Cardiac muscle cell (in vitro differentiated cells and primary cell): ENCODE measurements around the gene RASA1. TPM values are rescaled to one million over a fixed set of nuclear protein-coding genes. Genes with fewer than 3 reads are reported as not detected.

Experiments
- DNase-seq, 2 donors: peaks; one replicate each; pipeline versions ENCODE4 v3.0.0 to v3.0.0-alpha.2; 2010 to 2017; ENCODE audit warnings: low read depth in 1 of 2, low spot score in 1 of 2
- H3K27ac ChIP-seq: fragments of 200-600 bp; sonication (generic); 2 replicates; pipeline ENCODE4 v1.5.1; 2016
- H3K27me3 ChIP-seq: fragments of 200-600 bp; sonication (generic); 2 replicates; pipeline ENCODE4 v1.6.0; 2016; ENCODE audit warnings: control low read depth
- H3K36me3 ChIP-seq: fragments of 200-600 bp; sonication (generic); 2 replicates; pipeline ENCODE4 v1.5.1; 2016; ENCODE audit warnings: control low read depth
- H3K4me1 ChIP-seq: fragments of 200-600 bp; sonication (generic); 2 replicates; pipeline ENCODE4 v1.8.1; 2017; ENCODE audit warnings: low read depth, mild to moderate bottlenecking, mixed run types
- H3K4me3 ChIP-seq: fragments of 200-600 bp; sonication (generic); 2 replicates; pipeline ENCODE4 v1.5.1; 2016; ENCODE audit warnings: mild to moderate bottlenecking
- H3K9me3 ChIP-seq: fragments of 200-600 bp; sonication (generic); 2 replicates; pipeline ENCODE4 v1.5.1; 2017; ENCODE audit warnings: low read depth, mild to moderate bottlenecking, control low read depth
- CTCF ChIP-seq: IDR thresholded peaks from 2 replicates; pipeline ENCODE4 v1.5.1; 2012; ENCODE audit warnings: low read depth, mild to moderate bottlenecking, low read length
- polyA plus RNA-seq: library from polyadenylated mRNA; unstranded; fragments of >200 nt; fragmentation: Nextera tagmentation; extraction: Ambion mirVana; gene quantifications from 2 replicates; pipeline ENCODE4 v1.2.1, GENCODE V29; 2016
- total RNA-seq: library from RNA; depleted of rRNA; stranded (reverse); fragments of >200 nt; gene quantifications from 2 replicates; pipeline ENCODE4 v1.2.3, GENCODE V29; 2016

The RASA1 gene
- total and polyA plus RNA-seq, 2 experiments from 2014 or later, result 16.1 to 27.0 TPM

- Histone ChIP-seq H3K27ac (no peak overlapping the region), H3K27me3 (no peaks in the 10 kb centered on the region), H3K36me3 (peaks cover 23% of the 10 kb centered on the region), H3K4me1 (no peaks in the 10 kb centered on the region), H3K9me3 (no peaks in the 10 kb centered on the region), H3K4me3 (no peak overlapping the region)
- no peak for TF ChIP-seq CTCF
- peak in 1 of 2 donors; percentile 48 for DNase-seq
Observed at GRCh38 chr5:87361536-87362213, 94.0 kb downstream of the RASA1 start.

GRCh38 chr5:87367243-87367642 lies 99.6 kb downstream of the RASA1 start:
- H3K27me3 ChIP-seq, result no peaks in the 10 kb centered on the region
- H3K4me3 ChIP-seq, result no peak overlapping the region
- no peak for DNase-seq
- peaks cover 25% of the 10 kb centered on the region for H3K36me3 ChIP-seq
- H3K27ac ChIP-seq, result no peak overlapping the region
- no peaks in the 10 kb centered on the region for H3K9me3 ChIP-seq
- TF ChIP-seq CTCF, result no peak
- H3K4me1 ChIP-seq, result peaks cover 10% of the 10 kb centered on the region

GRCh38 chr5:87368601-87369000 lies 100.9 kb downstream of the RASA1 start:
- H3K27ac ChIP-seq, result peak overlapping the region; percentile 61
- no peaks in the 10 kb centered on the region for H3K9me3 ChIP-seq
- peaks cover 29% of the 10 kb centered on the region for H3K36me3 ChIP-seq
- no peak for TF ChIP-seq CTCF
- DNase-seq, result peak in 1 of 2 donors; percentile 0
- H3K27me3 ChIP-seq, result no peaks in the 10 kb centered on the region
- no peak overlapping the region for H3K4me3 ChIP-seq
- peaks cover 10% of the 10 kb centered on the region for H3K4me1 ChIP-seq

GRCh38 chr5:87369431-87369830 lies 101.7 kb downstream of the RASA1 start:
- H3K4me1 ChIP-seq, result peaks cover 10% of the 10 kb centered on the region
- H3K4me3 ChIP-seq, result no peak overlapping the region
- H3K9me3 ChIP-seq, result no peaks in the 10 kb centered on the region
- H3K36me3 ChIP-seq, result peaks cover 31% of the 10 kb centered on the region
- H3K27me3 ChIP-seq, result no peaks in the 10 kb centered on the region
- no peak for TF ChIP-seq CTCF
- H3K27ac ChIP-seq, result no peak overlapping the region
- DNase-seq, result no peak

GRCh38 chr5:87372705-87373104 lies 105.0 kb downstream of the RASA1 start:
- Histone ChIP-seq H3K9me3 (no peaks in the 10 kb centered on the region), H3K4me1 (peaks cover 10% of the 10 kb centered on the region), H3K27me3 (no peaks in the 10 kb centered on the region), H3K4me3 (no peak overlapping the region), H3K27ac (peak overlapping the region; percentile 35), H3K36me3 (peaks cover 63% of the 10 kb centered on the region)
- DNase-seq, result no peak
- no peak for TF ChIP-seq CTCF
